Testis (tissue), 3 donors: ENCODE data around the gene RGS6. TPM values are rescaled to one million over a fixed set of nuclear protein-coding genes. Genes with fewer than 3 reads are reported as not detected.

Experiments
- DNase-seq: peaks from one replicate; pipeline ENCODE4 v3.0.0-alpha.2; 2019
- H3K27ac ChIP-seq, 2 donors: fragments of 200-600 bp; sonication (generic); one replicate each; pipeline ENCODE4 v1.5.1; 2019
- H3K27me3 ChIP-seq: fragments of 200-600 bp; sonication (generic); one replicate; pipeline ENCODE4 v1.5.1; 2019
- H3K36me3 ChIP-seq: fragments of 200-600 bp; sonication (generic); one replicate; pipeline ENCODE4 v1.5.1; 2017; ENCODE audit warnings: low read depth; ENCODE audit errors: missing control alignments
- H3K4me1 ChIP-seq: fragments of 200-600 bp; sonication (generic); one replicate; pipeline ENCODE4 v1.5.1; 2019
- H3K4me3 ChIP-seq, 2 donors: fragments of 200-600 bp; sonication (generic); one replicate each; pipeline ENCODE4 v1.5.1; 2017 to 2019
- H3K9me3 ChIP-seq: fragments of 200-600 bp; sonication (generic); one replicate; pipeline ENCODE4 v1.5.1; 2017
- CTCF ChIP-seq, 3 experiments: fragments of 450-650 bp in 2 of 3; fragments of 200-600 bp in 1 of 3; sonication (generic) in 1 of 3; IDR thresholded peaks; one replicate each; pipeline ENCODE4 v1.5.1; 2016 to 2019; ENCODE audit warnings: antibody characterized with exemption in 3 of 3, mild to moderate bottlenecking in 2 of 3, moderate library complexity in 1 of 3
- POLR2A ChIP-seq: fragments of 450-650 bp; IDR thresholded peaks from one replicate; pipeline ENCODE4 v1.6.1; 2017; ENCODE audit warnings: antibody characterized with exemption, mild to moderate bottlenecking, moderate library complexity
- WGBS, 2 donors: methylation state at CpG; one replicate each; pipeline ENCODE4 v1.1.5; 2018; 5-methylcytosine and 5-hydroxymethylcytosine counted together
- intact Hi-C: fragments of 100-400 bp; cut with DNase I; formaldehyde crosslinking; loops from one replicate; pipeline ENCODE4 v1.15.1; 2023; ENCODE audit warnings: low total_unique reads
- polyA plus RNA-seq: library from polyadenylated mRNA; stranded (reverse); fragments of 350-450 nt; fragmentation: Illumina TruSeq; extraction: RNeasy Lipid Tissue Mini Kit (QIAGEN cat#74804); gene quantifications from one replicate; pipeline ENCODE4 v1.2.3, GENCODE V29; 2014; ENCODE audit warnings: low read depth, low replicate concordance; ENCODE audit not compliant: insufficient read depth
- total RNA-seq, 2 donors: library from RNA; depleted of rRNA; stranded (reverse); fragments of >200 nt; gene quantifications; one replicate each; pipeline ENCODE4 v1.2.3, GENCODE V29; 2016

Gene RGS6
- total and polyA plus RNA-seq, 3 donors from 2014 or later, result 6.3 to 21.3 (median 16.0) TPM

DNA sequence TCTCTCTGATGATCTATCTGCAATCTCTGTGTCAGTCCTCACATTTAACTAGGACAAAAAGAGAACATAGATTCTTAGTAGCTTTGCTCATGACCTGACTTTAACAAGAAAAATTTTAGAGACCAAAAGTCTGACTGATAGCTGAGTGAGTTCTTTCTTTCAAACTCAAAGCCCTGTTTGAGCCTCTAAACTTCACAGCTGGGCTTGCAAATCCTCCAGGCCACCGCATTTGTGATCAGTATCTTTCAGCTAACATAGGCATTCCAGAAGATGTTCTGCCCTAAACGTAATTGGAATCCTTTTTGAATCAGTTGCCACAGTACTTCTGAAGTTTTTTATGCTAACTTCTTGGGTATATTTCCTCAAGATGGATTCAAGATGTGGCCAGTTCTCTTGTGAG, 502.6 kb downstream of the RGS6 start:
- H3K4me3 ChIP-seq, result no peak overlapping the region
- TF ChIP-seq POLR2A, result no peak
- no peak for TF ChIP-seq CTCF (IDR thresholded peaks at IDR 0.05)
- DNase-seq, result no peak
- H3K4me1 ChIP-seq, result no peaks in the 10 kb centered on the region
- H3K27ac ChIP-seq, result no peak overlapping the region
- H3K9me3 ChIP-seq, result no peaks in the 10 kb centered on the region
- intact Hi-C loops, result no loop called here
- WGBS, 2 donors, result 76 to 77% methylated on average over 2 of the region's 2 CpGs
- no peaks in the 10 kb centered on the region for H3K36me3 ChIP-seq
- H3K27me3 ChIP-seq, result no peaks in the 10 kb centered on the region

DNA sequence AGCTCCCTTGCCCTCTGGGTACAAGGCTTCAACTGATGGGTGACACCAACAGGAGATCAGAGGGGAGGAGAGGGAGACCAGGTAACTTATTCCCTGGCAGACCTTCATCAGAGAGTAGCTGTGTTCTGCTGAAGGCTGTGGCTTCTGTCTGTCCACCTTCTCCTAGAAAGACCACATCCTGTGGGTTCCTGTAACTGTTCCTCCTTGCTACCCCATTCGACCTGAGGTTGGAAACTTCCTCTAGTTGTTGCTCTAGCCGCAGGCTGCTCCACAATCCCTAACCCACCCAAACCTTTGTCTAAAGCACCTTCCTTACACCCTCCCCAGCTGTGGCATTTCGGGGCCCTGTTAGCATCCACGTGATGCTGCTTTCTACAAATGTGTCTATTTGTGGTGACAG, 507.5 kb downstream of the RGS6 start:
- H3K4me1 ChIP-seq, result no peaks in the 10 kb centered on the region
- WGBS, 2 donors, result 79 to 84% methylated on average over 4 of the region's 4 CpGs
- no peak for DNase-seq
- H3K36me3 ChIP-seq, result no peaks in the 10 kb centered on the region
- TF ChIP-seq POLR2A (no peak), CTCF (IDR thresholded peaks at IDR 0.05) (no peak)
- H3K27me3 ChIP-seq, result no peaks in the 10 kb centered on the region
- no peaks in the 10 kb centered on the region for H3K9me3 ChIP-seq
- H3K27ac ChIP-seq, result no peak overlapping the region
- intact Hi-C loops, result no loop called here
- no peak overlapping the region for H3K4me3 ChIP-seq

- TF ChIP-seq POLR2A (no peak), CTCF (IDR thresholded peaks at IDR 0.05) (no peak)
- H3K4me1 ChIP-seq, result no peaks in the 10 kb centered on the region
- WGBS, 2 donors, result 95 to 100% methylated on average over 2 of the region's 2 CpGs
- no peaks in the 10 kb centered on the region for H3K9me3 ChIP-seq
- H3K27me3 ChIP-seq, result no peaks in the 10 kb centered on the region
- H3K27ac ChIP-seq, result no peak overlapping the region
- H3K4me3 ChIP-seq, result no peak overlapping the region
- intact Hi-C loops, result no loop called here
- H3K36me3 ChIP-seq, result no peaks in the 10 kb centered on the region
- DNase-seq, result no peak
These were observed 511.0 kb downstream of the RGS6 start for GRCh38 chr14:72443256-72443655.

DNA sequence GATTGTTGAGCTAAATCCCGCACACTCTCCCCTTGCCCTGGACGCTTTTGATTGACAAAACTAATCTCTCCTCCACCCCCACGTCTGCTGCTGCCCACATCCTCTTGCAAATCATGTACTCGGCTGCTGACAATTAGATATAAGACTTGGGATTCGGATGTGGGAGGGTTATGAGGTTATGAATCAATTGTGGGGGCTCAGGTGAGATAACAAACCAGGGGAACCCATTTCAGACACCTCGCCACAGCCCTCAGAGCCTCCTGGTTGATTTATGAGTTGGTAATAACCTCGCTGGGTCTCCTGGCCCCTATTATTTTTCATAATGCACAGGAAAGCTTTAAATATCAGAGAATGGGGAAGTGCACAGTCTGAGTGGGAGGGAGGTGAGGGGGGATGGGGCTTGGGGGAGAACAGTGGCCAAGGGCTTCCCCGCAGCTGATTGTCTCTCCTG, 511.8 kb downstream of the RGS6 start:
- Histone ChIP-seq H3K4me3 (no peak overlapping the region), H3K27me3 (no peaks in the 10 kb centered on the region), H3K9me3 (no peaks in the 10 kb centered on the region), H3K36me3 (no peaks in the 10 kb centered on the region), H3K4me1 (no peaks in the 10 kb centered on the region), H3K27ac (no peak overlapping the region)
- no peak for DNase-seq
- intact Hi-C loops, result no loop called here
- 59 to 60% methylated on average over 8 of the region's 8 CpGs for WGBS, 2 donors
- TF ChIP-seq CTCF (IDR thresholded peaks at IDR 0.05) (no peak), POLR2A (no peak)

GRCh38 chr14:72444701-72445100, 512.5 kb downstream of the RGS6 start:
- no peak for DNase-seq
- WGBS, 2 donors, result 87 to 89% methylated on average over 4 to 6 of the region's 6 CpGs
- intact Hi-C loops, result no loop called here
- Histone ChIP-seq H3K27me3 (no peaks in the 10 kb centered on the region), H3K36me3 (no peaks in the 10 kb centered on the region), H3K9me3 (no peaks in the 10 kb centered on the region), H3K4me3 (no peak overlapping the region), H3K4me1 (no peaks in the 10 kb centered on the region), H3K27ac (no peak overlapping the region)
- TF ChIP-seq CTCF (IDR thresholded peaks at IDR 0.05) (no peak), POLR2A (no peak)
